Esophagus (tissue), 2 donors: ENCODE results near the gene FKBP10. TPM values are rescaled to one million over a fixed set of nuclear protein-coding genes. Genes with fewer than 3 reads are reported as not detected.

Source experiments
- H3K27ac ChIP-seq, 2 donors: one replicate each; pipeline ENCODE4 v1.5.1; 2013; ENCODE audit warnings: low read depth in 2 of 2, mild to moderate bottlenecking in 2 of 2, inconsistent platforms in 1 of 2, low read length in 1 of 2, moderate library complexity in 1 of 2
- H3K27me3 ChIP-seq, 2 donors: one replicate each; pipeline ENCODE4 v1.6.1; 2013; ENCODE audit warnings: low read length in 2 of 2, control low read depth in 1 of 2, mild to moderate bottlenecking in 1 of 2; ENCODE audit not compliant: insufficient read depth in 2 of 2, control insufficient read depth in 1 of 2
- H3K36me3 ChIP-seq, 2 donors: one replicate each; pipeline ENCODE4 v1.6.1; 2013; ENCODE audit warnings: low read length in 1 of 2; ENCODE audit not compliant: control insufficient read depth in 2 of 2, insufficient read depth in 2 of 2
- H3K4me1 ChIP-seq, 2 donors: one replicate each; pipeline ENCODE4 v1.6.1; 2013; ENCODE audit warnings: low read length in 1 of 2; ENCODE audit not compliant: control insufficient read depth in 2 of 2, insufficient read depth in 2 of 2
- H3K4me3 ChIP-seq, 2 donors: one replicate each; pipeline ENCODE4 v1.5.1; 2013; ENCODE audit warnings: low read length in 2 of 2, mild to moderate bottlenecking in 2 of 2, low read depth in 1 of 2, moderate library complexity in 1 of 2
- H3K9me3 ChIP-seq, 2 donors: one replicate each; pipeline ENCODE4 v1.6.1; 2013; ENCODE audit warnings: mild to moderate bottlenecking in 2 of 2, low read depth in 1 of 2, low read length in 1 of 2, moderate library complexity in 1 of 2; ENCODE audit not compliant: control insufficient read depth in 2 of 2, insufficient read depth in 1 of 2
- WGBS, 2 donors: extraction: QIAGEN DNeasy Blood & Tissue Kit; methylation state at CpG; one replicate each; pipeline ENCODE4 v1.1.7; 2013; 5-methylcytosine and 5-hydroxymethylcytosine counted together
- polyA plus RNA-seq, 2 donors: library from polyadenylated mRNA; stranded (reverse); fragments of 200-250 nt; gene quantifications; one replicate each; pipeline ENCODE4 v1.2.3, GENCODE V29; 2013
- donor health status: healthy with polysubstance abuse.
- donor health status: Bipolar disorder and iron deficiency.

The FKBP10 gene
- polyA plus RNA-seq, 2 donors: 5.8 to 5.9 TPM

GRCh38 chr17:41781404-41782110 is 31.2 kb upstream of the FKBP10 start:
- Histone ChIP-seq H3K27ac (peak overlapping the region; percentile 93 to 98), H3K27me3 (no peaks in the 10 kb centered on the region), H3K4me1 (peaks cover 5 to 15% of the 10 kb centered on the region in 2 donors), H3K9me3 (no peaks in the 10 kb centered on the region), H3K36me3 (peaks cover 0 to 4% of the 10 kb centered on the region in 2 donors), H3K4me3 (peak overlapping the region; percentile 35 to 60)
- WGBS, 2 donors: 50 to 55% methylated on average over 13 of the region's 13 CpGs

GRCh38 chr17:41782142-41782541 is 30.7 kb upstream of the FKBP10 start:
- WGBS, 2 donors: 35 to 48% methylated on average over 4 of the region's 4 CpGs
- H3K4me1 ChIP-seq: peaks cover 3 to 13% of the 10 kb centered on the region in 2 donors
- peaks cover 0 to 1% of the 10 kb centered on the region in 2 donors for H3K36me3 ChIP-seq
- peak overlapping the region; percentile 35 to 60 for H3K4me3 ChIP-seq
- H3K27ac ChIP-seq: peak overlapping the region; percentile 93 to 98
- no peaks in the 10 kb centered on the region for H3K27me3 ChIP-seq
- no peaks in the 10 kb centered on the region for H3K9me3 ChIP-seq

GRCh38 chr17:41784207-41784744 is 28.5 kb upstream of the FKBP10 start:
- no peaks in the 10 kb centered on the region for H3K9me3 ChIP-seq

GRCh38 chr17:41785091-41785858 is 27.5 kb upstream of the FKBP10 start:
- Histone ChIP-seq H3K27me3 (no peaks in the 10 kb centered on the region), H3K27ac (peak overlapping the region; percentile 97 to 98), H3K36me3 (no peaks in the 10 kb centered on the region), H3K4me1 (peaks cover 2 to 15% of the 10 kb centered on the region in 2 donors), H3K4me3 (peak overlapping the region; percentile 60 to 88), H3K9me3 (no peaks in the 10 kb centered on the region)
- 12 to 15% methylated on average over 13 of the region's 13 CpGs for WGBS, 2 donors

More at GRCh38 chr17:41784207-41784744, 28.5 kb upstream of the FKBP10 start:
- 29 to 32% methylated on average over 5 to 6 of the region's 6 CpGs for WGBS, 2 donors
- Histone ChIP-seq H3K4me1 (peaks cover 2 to 9% of the 10 kb centered on the region in 2 donors), H3K27ac (peak overlapping the region; percentile 97 to 98), H3K27me3 (no peaks in the 10 kb centered on the region), H3K4me3 (peak overlapping the region; percentile 60 to 88), H3K36me3 (no peaks in the 10 kb centered on the region)

- no peaks in the 10 kb centered on the region for H3K9me3 ChIP-seq
- peaks cover 2 to 15% of the 10 kb centered on the region in 2 donors for H3K4me1 ChIP-seq
- H3K27me3 ChIP-seq: no peaks in the 10 kb centered on the region
- peak overlapping the region; percentile 97 to 98 for H3K27ac ChIP-seq
- WGBS, 2 donors: 1 to 4% methylated on average over 20 to 22 of the region's 22 CpGs
- H3K36me3 ChIP-seq: no peaks in the 10 kb centered on the region
- H3K4me3 ChIP-seq: peak overlapping the region; percentile 60 to 88
These were observed 27.0 kb upstream of the FKBP10 start for GRCh38 chr17:41785859-41786226.

GRCh38 chr17:41786227-41787020 is 26.4 kb upstream of the FKBP10 start, which contains the start of gene JUP:
JUP (minus strand) TSS chr17:41786711; CDS start chr17:41771854, 14,857 bp downstream.
- H3K36me3 ChIP-seq: no peaks in the 10 kb centered on the region
- H3K27ac ChIP-seq: peak within 1 kb of the TSS; percentile 97 to 98
- peaks cover 2 to 15% of the 10 kb centered on the region in 2 donors for H3K4me1 ChIP-seq
- no peaks in the 10 kb centered on the region for H3K27me3 ChIP-seq
- 1 to 2% methylated on average over 68 to 79 of the region's 79 CpGs for WGBS, 2 donors
- H3K4me3 ChIP-seq: peak within 1 kb of the TSS; percentile 60 to 88
- no peaks in the 10 kb centered on the region for H3K9me3 ChIP-seq

- Histone ChIP-seq H3K4me3 (peak overlapping the region in 1 of 2 donors; percentile 8), H3K4me1 (peaks cover 2 to 18% of the 10 kb centered on the region in 2 donors), H3K27me3 (no peaks in the 10 kb centered on the region), H3K9me3 (no peaks in the 10 kb centered on the region), H3K36me3 (no peaks in the 10 kb centered on the region), H3K27ac (peak overlapping the region; percentile 69 to 81)
- 16 to 23% methylated on average over 4 of the region's 4 CpGs for WGBS, 2 donors
These were observed 25.8 kb upstream of the FKBP10 start for GRCh38 chr17:41787021-41787418.

- Histone ChIP-seq H3K27me3 (no peaks in the 10 kb centered on the region), H3K4me1 (peaks cover 3 to 30% of the 10 kb centered on the region in 2 donors), H3K27ac (peak overlapping the region; percentile 97 to 99), H3K36me3 (no peaks in the 10 kb centered on the region), H3K9me3 (no peaks in the 10 kb centered on the region), H3K4me3 (peak overlapping the region; percentile 25 to 27)
- WGBS, 2 donors: 22 to 28% methylated on average over 22 of the region's 22 CpGs
These were observed 19.7 kb upstream of the FKBP10 start for GRCh38 chr17:41792845-41793783.
